Measurements from ENCODE around the gene PIAS2.
A peak's percentile ranks its signal among the peaks of the same experiment; 100 is the strongest.

The PIAS2 gene

DNA sequence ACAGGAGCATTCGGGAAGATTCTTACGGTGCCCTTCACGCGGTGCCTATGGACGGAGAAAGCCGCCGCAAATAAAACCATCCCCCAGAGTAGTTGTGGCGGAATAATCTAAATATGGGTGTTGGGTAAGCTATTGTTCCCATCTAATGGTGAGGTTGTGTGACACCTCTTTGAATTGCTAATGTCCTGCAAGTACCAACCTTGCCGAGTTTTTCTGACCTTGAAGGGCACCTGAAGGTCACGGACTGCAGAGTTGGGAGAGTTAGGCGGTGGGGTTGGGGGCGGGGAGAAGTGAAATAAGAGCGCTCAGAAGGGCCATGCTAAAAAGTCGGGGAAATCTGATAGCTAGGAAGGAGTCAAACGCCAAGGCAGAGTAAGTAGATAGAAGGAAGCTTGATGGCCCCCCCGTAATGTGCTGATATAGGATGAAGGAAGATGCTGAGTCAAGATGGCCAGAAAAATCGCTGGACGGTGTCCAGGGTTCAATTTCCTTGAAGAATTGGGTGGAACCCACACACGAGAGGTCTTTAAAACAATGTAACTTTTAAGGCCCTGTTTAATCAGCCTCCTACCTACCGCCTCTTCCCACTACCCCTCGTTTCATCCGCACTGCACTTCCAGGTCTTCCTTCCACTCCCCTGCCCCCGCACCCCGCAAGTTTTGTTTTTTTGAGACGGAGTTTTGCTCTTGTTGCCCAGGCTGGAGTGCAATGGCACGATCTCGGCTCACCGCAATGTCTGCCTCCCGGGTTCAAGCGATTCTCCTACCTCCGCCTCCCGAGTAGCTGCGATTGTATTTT, 695 bp upstream of the PIAS2 start:
- Mint-ChIP-seq H3K27ac (peak overlapping the region; percentile 47), H3K9me3 (no peaks in the 10 kb centered on the region), H3K4me3 (peak overlapping the region; percentile 85), H3K4me1 (peaks cover 50% of the 10 kb centered on the region), H3K27me3 (no peaks in the 10 kb centered on the region), H3K36me3 (no peaks in the 10 kb centered on the region)

GRCh38 chr18:46916551-46917107, 678 bp downstream of the PIAS2 start:
- Mint-ChIP-seq H3K4me1 (peaks cover 59% of the 10 kb centered on the region), H3K4me3 (peak overlapping the region; percentile 94), H3K9me3 (no peaks in the 10 kb centered on the region), H3K36me3 (no peaks in the 10 kb centered on the region), H3K27ac (peak overlapping the region; percentile 94), H3K27me3 (no peaks in the 10 kb centered on the region)

DNA sequence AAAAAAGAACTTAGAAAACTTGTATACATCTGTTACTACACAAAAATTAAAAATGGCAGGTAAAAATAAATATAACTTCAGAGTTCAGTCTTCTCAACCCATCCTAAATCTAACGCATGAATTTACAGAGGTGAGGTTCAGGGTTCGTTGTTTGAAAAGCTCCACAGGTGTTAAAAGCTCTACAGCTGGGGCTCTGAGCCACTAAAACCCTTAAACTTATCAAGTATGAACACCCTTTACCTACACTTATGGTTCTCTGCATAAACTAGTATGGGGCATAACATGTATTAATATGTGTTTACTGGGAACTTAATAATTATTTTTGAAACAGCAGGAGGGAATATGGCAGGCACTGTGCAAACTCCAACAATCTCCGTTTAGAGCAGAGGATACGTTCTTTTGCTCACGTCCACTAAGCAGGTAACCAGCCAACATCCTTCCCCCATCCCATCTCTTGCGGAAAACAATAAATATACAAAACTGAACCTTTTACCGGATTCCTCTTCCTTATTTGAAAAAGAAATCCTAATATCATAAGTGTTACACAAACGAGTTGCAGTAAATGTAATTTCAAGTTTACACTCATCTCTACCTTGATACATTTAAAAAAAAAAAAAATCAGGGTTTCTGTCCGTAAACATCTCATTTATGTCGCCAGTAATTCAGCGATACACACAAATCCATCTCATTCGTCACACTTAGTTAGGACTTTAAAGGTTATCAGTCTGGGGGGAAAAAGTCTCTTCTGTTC, 1.3 kb downstream of the PIAS2 start:
- Mint-ChIP-seq H3K4me3 (peak overlapping the region; percentile 94), H3K9me3 (no peaks in the 10 kb centered on the region), H3K27ac (peak overlapping the region; percentile 94), H3K36me3 (no peaks in the 10 kb centered on the region), H3K4me1 (peaks cover 59% of the 10 kb centered on the region), H3K27me3 (no peaks in the 10 kb centered on the region)

GRCh38 chr18:46910856-46911255, 6.5 kb downstream of the PIAS2 start:
- Mint-ChIP-seq H3K4me3 (no peak overlapping the region), H3K27ac (peak overlapping the region; percentile 51), H3K4me1 (peaks cover 52% of the 10 kb centered on the region), H3K9me3 (no peaks in the 10 kb centered on the region), H3K27me3 (no peaks in the 10 kb centered on the region), H3K36me3 (peaks cover 12% of the 10 kb centered on the region)

DNA sequence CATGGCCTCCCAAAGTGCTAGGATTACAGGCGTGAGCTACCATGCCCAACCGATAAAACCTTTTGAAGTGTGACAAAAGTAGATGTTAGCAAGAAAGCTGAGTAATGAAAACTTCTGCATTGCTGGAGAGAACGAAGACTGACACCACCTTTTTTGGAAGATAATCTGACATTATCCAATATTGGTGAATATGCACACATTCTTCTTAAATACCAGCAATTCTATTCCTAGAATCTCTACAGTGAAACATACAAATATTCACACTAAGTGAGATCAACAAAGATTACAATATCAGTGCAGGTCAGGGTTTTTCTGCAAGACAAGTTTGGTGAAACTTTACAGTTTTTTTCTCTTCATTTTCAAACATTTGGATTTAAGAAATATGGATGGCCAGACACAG, 7.8 kb downstream of the PIAS2 start:
- Mint-ChIP-seq H3K36me3 (peaks cover 16% of the 10 kb centered on the region), H3K27me3 (no peaks in the 10 kb centered on the region), H3K4me3 (no peak overlapping the region), H3K4me1 (peaks cover 46% of the 10 kb centered on the region), H3K9me3 (no peaks in the 10 kb centered on the region), H3K27ac (no peak overlapping the region)

DNA sequence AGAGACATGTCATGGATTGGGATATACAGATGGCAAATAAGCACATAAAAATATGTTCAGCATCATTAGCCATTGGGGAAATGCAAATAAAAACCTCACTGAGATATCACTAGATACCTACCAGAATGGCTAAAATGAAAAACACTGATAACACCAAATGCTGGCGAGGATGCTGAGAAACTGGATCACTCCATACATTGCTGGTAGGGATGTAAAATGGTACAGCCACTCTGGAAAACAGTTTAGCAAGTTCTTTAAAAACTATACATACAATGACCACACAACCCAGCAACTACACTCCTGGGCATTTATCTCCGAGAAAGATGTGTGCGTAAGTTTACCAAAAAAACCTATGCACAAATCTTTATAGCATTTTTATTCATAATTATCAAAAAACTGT, 13.9 kb downstream of the PIAS2 start:
- H3K27me3 Mint-ChIP-seq = no peaks in the 10 kb centered on the region

GRCh38 chr18:46899274-46899948, 17.9 kb downstream of the PIAS2 start:
- Mint-ChIP-seq H3K27me3 (no peaks in the 10 kb centered on the region), H3K27ac (no peak overlapping the region), H3K4me1 (peaks cover 31% of the 10 kb centered on the region), H3K36me3 (peaks cover 23% of the 10 kb centered on the region), H3K4me3 (no peak overlapping the region), H3K9me3 (no peaks in the 10 kb centered on the region)

More for the DNA sequence above, 13.9 kb downstream of the PIAS2 start:
- peaks cover 29% of the 10 kb centered on the region for H3K36me3 Mint-ChIP-seq
- no peak overlapping the region for H3K27ac Mint-ChIP-seq
- H3K9me3 Mint-ChIP-seq = no peaks in the 10 kb centered on the region
- peaks cover 38% of the 10 kb centered on the region for H3K4me1 Mint-ChIP-seq
- H3K4me3 Mint-ChIP-seq = no peak overlapping the region

DNA sequence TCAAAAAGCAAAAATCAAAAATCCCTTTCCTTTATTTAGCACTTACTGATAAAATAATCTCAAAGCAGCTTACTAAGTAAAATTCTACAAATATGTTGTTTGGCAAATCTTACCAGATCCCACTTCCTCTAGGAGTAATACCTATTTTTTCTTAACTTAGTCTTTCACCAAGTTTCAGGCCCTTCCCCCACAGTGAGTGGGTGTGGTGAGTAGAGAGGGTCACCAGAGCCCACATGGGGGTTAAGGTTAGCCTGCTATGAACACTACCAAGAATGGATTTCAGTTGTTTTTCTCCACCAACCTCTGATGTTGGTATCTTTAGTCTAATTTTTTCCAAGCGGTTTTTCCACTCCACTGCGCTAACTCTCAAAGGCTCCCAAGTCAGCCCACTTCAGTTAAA, 23.2 kb downstream of the PIAS2 start:
- H3K9me3 Mint-ChIP-seq = peaks cover 12% of the 10 kb centered on the region
- peaks cover 32% of the 10 kb centered on the region for H3K36me3 Mint-ChIP-seq
- H3K4me3 Mint-ChIP-seq = no peak overlapping the region
- no peak overlapping the region for H3K27ac Mint-ChIP-seq
- H3K27me3 Mint-ChIP-seq = no peaks in the 10 kb centered on the region
- H3K4me1 Mint-ChIP-seq = peaks cover 61% of the 10 kb centered on the region

GRCh38 chr18:46893360-46893759, 23.9 kb downstream of the PIAS2 start:
- no peak overlapping the region for H3K27ac Mint-ChIP-seq
- no peaks in the 10 kb centered on the region for H3K27me3 Mint-ChIP-seq
- H3K36me3 Mint-ChIP-seq = peaks cover 40% of the 10 kb centered on the region
- H3K4me1 Mint-ChIP-seq = peaks cover 66% of the 10 kb centered on the region
- H3K4me3 Mint-ChIP-seq = no peak overlapping the region
- peaks cover 19% of the 10 kb centered on the region for H3K9me3 Mint-ChIP-seq

DNA sequence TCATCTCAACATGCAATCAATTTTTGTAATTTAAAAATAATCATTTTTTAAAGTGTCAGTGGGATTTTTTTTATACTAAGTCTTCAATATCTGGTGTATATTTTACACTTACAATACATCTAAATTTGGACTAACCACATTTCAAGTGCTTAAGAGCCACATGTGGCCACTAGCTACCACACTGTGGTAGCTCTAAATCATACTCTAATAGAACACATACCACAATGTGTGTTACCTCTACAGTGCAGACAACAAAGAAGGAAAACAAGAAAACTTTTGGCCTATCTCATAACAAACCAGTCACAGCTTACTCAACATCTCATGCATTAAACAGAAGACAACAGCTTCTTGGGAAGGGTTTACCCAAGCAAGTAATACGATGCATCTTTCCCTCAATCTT, 24.5 kb downstream of the PIAS2 start:
- no peaks in the 10 kb centered on the region for H3K27me3 Mint-ChIP-seq
- H3K36me3 Mint-ChIP-seq = peaks cover 42% of the 10 kb centered on the region
- no peak overlapping the region for H3K4me3 Mint-ChIP-seq
- peaks cover 66% of the 10 kb centered on the region for H3K4me1 Mint-ChIP-seq
- no peak overlapping the region for H3K27ac Mint-ChIP-seq
- peaks cover 20% of the 10 kb centered on the region for H3K9me3 Mint-ChIP-seq

DNA sequence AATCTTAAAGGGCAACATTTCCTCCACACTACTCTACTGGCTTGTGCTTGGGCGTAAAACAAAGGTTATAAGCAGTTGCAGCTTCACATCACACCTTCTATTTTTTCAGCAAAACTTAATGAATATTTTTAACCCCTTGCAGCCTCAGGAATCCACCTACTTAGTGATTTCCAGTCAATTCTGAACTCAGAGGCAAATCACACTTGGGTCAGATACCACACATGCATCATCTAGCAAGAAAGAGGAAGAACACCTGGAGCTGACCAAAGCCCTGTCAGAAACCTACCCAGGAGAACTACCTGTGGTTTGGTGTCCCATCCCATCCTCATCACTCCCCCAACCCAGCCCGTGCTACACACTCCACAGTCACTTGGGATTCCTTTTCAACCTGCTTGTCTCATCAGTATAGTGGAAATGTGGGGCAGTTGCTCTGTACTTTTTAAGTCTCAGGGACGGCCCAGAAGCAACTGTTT, 25.5 kb downstream of the PIAS2 start:
- Mint-ChIP-seq H3K36me3 (peaks cover 47% of the 10 kb centered on the region), H3K4me3 (no peak overlapping the region), H3K27ac (no peak overlapping the region), H3K27me3 (no peaks in the 10 kb centered on the region), H3K9me3 (peaks cover 20% of the 10 kb centered on the region), H3K4me1 (peaks cover 66% of the 10 kb centered on the region)

DNA sequence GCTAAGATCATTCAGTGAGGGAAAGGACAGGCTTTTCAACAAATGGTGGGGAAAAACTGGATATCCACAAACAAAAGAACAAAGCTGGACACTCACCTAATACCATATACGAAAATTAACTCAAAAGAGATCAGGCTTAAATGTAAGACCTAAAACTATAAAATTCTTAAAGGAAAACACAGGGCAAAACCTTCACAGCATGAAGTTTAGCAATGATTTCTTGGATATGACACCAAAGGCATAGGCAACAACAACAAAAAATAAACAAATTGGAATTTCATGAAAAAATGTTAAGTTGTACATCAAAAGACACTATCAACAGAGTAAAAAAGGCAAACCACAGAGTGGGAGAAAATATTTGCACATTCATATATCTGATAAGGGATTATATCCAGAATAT, 28.3 kb downstream of the PIAS2 start:
- no peak overlapping the region for H3K4me3 Mint-ChIP-seq

DNA sequence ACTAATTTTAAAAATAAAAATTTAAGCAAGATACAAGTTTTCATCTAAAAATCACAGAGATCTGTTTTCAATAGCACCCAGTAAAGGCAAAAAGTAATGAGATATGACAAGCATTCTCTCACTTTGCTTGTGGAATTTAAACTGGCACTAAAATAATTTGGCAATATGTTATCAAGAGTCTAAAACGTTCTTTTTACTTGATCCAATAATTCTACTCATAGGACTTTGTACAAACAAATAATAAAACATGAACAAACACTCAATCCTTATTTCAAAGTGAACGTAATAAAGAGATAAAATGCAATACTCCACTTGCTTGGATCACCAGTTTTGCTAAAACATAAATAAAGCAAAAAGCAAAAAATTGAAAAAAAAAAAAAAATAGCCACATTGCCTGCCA, 30.4 kb downstream of the PIAS2 start:
- H3K9me3 Mint-ChIP-seq = peaks cover 20% of the 10 kb centered on the region
- H3K4me1 Mint-ChIP-seq = peaks cover 33% of the 10 kb centered on the region
- H3K36me3 Mint-ChIP-seq = peaks cover 40% of the 10 kb centered on the region
- no peak overlapping the region for H3K4me3 Mint-ChIP-seq
- no peaks in the 10 kb centered on the region for H3K27me3 Mint-ChIP-seq
- no peak overlapping the region for H3K27ac Mint-ChIP-seq

More for the DNA sequence above, 28.3 kb downstream of the PIAS2 start:
- Mint-ChIP-seq H3K36me3 (peaks cover 44% of the 10 kb centered on the region), H3K4me1 (peaks cover 54% of the 10 kb centered on the region), H3K27ac (no peak overlapping the region), H3K9me3 (peaks cover 20% of the 10 kb centered on the region), H3K27me3 (no peaks in the 10 kb centered on the region)

GRCh38 chr18:46883180-46883579, 34.1 kb downstream of the PIAS2 start:
- Mint-ChIP-seq H3K4me1 (peaks cover 8% of the 10 kb centered on the region), H3K27ac (no peak overlapping the region), H3K36me3 (peaks cover 27% of the 10 kb centered on the region), H3K9me3 (peaks cover 11% of the 10 kb centered on the region), H3K4me3 (no peak overlapping the region), H3K27me3 (no peaks in the 10 kb centered on the region)

- no peak overlapping the region for H3K4me3 Mint-ChIP-seq
- H3K4me1 Mint-ChIP-seq = peaks cover 30% of the 10 kb centered on the region
- H3K36me3 Mint-ChIP-seq = peaks cover 47% of the 10 kb centered on the region
- peak overlapping the region; percentile 83 for H3K27ac Mint-ChIP-seq
- H3K27me3 Mint-ChIP-seq = no peaks in the 10 kb centered on the region
- peaks cover 32% of the 10 kb centered on the region for H3K9me3 Mint-ChIP-seq
Observed at GRCh38 chr18:46877329-46877987, 39.8 kb downstream of the PIAS2 start.

All from activated naive CD4-positive, alpha-beta T cell treated with anti-CD3 and anti-CD28 coated beads, Interleukin-2, amount 50 U/mL, for 24 hours (primary cell).